Lung microvascular endothelial cell (primary cell): ENCODE data around the gene SDSL. TPM values are rescaled to one million over a fixed set of nuclear protein-coding genes. Genes with fewer than 3 reads are reported as not detected.

Source experiments
- DNase-seq, 2 donors: peaks; one replicate each; pipeline versions ENCODE4 v3.0.0 to v3.0.0-alpha.2; 2010; ENCODE audit warnings: low read depth in 2 of 2
- total RNA-seq: library from RNA; depleted of rRNA; stranded (reverse); fragments of >200 nt; gene quantifications from 2 replicates; pipeline ENCODE4 v1.2.1, GENCODE V29; 2014

SDSL gene, protein sequence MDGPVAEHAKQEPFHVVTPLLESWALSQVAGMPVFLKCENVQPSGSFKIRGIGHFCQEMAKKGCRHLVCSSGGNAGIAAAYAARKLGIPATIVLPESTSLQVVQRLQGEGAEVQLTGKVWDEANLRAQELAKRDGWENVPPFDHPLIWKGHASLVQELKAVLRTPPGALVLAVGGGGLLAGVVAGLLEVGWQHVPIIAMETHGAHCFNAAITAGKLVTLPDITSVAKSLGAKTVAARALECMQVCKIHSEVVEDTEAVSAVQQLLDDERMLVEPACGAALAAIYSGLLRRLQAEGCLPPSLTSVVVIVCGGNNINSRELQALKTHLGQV
- 3.9 and 4.2 TPM in 2 replicates for total RNA-seq

DNA sequence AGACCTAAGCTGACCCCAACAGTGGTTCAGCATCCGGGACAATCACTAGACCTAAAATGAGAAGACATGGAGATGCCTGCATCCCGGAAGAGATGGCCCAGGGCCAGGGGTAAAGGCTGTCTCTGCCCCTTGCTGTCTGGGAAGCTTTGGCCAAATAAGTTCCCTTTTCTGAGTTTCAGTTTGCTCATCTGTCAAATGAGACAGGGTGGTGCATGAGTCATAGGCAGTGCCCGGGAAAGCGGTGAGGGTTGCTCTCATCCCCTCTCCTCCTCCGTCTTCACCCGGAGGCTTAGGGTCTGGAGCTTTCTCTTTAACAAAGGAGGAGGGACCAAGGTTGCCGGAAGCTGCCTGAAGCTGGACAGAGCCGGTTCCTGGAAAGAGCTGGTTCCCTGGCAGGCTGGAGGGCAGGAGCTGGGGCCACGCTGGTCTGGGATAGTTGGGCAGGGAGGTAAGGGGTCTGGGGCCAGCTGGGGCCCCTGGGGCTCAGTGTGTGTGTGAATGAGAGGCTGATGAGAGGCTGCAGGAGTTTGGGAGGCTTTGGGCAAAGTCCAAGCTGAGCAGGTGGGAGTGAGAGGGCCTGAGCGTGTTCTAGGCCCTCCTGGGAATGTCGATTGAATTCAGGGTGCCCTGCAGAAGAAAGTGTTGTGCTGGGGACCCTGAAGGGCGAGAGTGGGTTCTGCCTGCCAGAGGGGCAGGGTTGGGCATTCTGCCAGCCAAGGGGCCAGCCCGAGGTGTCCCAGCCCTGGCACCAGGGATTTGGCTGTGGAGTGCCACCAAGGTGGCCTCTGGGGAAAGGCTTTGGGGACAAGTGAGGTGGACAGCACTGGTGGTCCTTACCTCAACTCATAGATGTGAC is at the start of gene SDSL:
SDSL (plus strand) TSS at position 351 of the 856 bp plus-strand sequence. CDS start 5,603 bp downstream, outside the sequence.
- peak; percentile 46 to 81 for DNase-seq

DNA sequence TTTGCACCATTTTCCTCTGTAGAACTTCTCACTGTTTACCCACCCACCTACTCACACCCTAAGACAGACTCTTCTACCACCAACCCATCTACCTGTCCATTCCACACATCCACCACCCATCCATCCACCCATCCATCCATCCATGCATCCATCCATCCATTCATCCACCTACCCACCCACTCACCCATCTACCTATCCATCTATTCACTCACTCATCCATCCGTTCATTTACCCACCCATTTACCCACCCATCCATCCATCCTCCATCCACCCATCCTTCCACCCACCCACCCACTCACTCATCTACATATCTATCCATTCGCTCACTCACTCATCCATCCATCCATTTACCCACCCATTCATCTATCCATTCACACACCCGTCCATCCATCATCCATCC is 48.7 kb upstream of the SDSL start:
- no peak for DNase-seq

DNA sequence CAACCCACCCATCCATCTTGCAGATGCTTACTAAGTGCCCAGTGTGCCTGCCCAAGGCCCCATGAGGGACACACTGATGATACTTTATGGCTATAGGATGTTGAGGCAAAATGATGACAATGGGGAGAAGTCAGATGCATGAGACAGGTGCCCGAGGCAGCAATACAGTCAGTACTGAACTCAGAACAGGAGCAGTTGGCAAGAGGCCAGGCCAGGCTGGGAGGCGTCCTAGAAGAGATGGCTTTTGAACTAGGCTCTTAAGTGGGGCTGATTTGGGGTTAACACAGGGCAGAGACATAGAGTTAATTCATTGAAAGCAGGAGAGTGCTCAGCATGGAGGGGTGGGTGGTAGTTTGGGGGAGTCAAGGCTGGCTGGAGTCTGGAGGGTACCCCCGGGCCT is 48.2 kb upstream of the SDSL start:
- DNase-seq: no peak

DNA sequence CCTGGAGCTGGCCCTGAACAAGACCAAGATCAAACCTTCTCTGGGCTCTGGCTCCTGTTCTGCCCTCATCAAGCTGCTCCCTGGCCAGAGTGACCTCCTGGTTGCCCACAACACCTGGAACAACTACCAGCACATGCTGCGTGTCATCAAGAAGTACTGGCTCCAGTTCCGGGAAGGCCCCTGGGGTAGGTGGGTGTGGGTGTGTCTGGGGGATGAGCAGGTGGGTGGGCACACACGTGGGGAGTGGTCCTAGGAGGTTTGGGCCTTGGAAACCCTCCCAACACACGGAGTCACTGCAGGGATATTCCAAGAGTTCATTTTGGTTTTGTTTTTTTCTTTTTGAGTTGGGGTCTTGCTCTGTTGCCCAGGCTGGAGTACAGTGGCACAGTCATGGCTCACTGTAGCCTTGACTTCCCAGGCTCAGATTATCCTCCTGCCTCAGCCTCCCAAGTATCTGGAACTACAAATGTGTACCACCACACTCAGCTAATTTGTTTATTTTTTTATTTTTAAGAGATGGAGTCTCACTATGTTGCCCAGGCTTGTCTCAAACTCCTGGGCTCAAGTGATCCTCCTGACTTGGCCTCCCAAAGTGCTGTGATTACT is 47.3 kb upstream of the SDSL start:
- no peak for DNase-seq

DNA sequence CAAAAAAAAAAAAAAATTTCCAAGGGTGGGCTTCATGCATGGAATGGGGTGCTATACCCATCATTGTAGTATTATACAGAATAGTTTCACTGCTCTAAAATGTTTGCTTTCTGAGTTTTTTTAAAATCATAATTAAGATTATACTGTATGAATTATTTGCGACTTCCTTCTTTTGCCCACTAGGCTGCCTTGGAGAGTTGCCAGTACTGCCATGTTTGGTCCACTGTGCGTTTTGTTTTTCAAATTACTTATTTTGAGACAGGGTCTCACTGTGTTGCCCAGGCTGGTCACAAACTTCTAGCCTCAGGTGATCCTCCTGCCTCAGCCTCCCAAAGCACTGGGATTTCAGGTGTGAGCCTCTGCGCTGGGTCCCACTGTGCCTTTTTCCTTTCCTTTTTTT is 43.9 kb upstream of the SDSL start:
- no peak for DNase-seq

DNA sequence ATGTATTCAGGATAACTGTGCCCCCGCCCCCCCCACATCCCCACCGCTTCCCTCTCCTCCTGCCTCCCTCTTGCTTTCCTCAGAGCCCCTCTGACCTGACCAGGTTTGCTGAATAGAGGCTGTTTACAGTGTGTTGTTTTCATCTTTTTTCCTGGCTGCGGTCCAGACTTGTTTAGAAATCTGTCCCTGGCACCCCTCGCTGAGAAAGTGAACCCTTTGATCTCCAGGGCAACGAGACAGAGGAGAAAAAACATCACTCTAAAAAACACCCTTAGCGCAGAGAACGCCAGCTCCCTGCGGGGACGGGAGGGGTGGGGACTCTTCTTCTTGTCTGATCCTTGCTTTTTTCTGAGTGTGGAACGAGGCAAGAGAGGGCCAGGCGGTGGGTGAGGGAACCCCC is 41.0 kb upstream of the SDSL start:
- no peak for DNase-seq

DNA sequence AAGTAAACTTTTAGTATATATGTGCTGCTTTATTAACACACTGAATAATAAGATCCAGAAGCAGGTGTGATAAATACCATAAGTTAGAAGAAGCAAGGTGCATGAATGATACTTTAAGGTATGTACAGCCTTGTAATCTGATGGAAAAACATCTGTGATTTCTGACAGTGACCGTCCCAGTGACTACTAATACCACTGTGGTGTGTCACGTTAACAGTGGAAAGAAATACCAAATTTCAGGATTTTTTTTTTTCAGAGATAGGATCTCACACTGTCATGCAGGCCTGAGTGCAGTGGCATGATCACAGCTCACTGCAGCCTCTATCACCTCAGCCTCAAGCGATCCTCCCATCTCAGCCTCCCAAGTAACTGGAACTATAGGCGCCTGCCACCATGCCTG is 40.0 kb upstream of the SDSL start:
- DNase-seq: no peak

DNA sequence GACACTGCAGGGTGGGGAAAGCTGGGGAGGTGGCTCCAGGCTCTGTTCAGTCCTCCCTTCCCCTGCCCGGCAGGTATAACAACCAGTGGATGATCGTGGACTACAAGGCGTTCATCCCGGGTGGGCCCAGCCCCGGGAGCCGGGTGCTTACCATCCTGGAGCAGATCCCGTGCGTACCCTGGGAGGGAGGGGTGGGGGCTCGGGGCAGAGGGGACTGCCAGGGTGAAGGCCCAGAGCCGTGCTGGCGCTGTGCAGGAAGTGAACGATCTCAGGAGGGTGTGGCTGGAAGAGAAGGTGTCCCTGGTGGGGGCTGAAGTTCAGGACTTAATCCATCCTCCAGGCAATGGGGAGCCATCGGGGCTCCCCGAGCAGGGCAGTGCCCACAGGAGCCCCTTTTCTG is 37.4 kb upstream of the SDSL start:
- no peak for DNase-seq

DNA sequence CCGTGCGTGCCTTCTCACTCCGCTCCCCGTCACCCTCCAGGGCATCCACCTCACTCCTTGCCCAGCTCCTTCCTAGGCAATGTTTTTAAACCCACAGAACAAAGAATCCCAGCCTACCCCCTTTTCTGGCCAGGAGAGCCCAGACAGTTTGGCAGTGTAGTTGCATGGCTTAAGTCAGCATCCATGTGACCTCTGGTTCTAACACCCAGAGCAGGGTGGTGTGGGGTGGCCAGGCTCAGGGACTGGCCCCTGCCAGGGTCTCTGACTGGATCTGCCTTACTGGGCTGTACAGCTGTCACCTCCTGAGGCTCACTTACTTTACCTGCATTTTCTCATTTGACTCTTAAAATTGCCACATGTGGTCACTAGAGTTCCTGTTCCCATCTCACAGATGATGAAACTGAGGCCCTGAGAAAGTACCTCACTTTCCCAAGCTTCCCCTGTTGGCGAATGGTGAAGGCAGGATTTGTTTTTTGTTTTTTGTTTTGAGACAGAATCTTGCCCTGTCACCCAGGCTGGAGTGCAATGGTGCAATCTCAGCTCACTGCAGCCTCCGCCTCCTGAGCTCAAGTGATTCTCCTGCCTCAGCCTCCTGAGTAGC is 36.8 kb upstream of the SDSL start:
- no peak for DNase-seq

DNA sequence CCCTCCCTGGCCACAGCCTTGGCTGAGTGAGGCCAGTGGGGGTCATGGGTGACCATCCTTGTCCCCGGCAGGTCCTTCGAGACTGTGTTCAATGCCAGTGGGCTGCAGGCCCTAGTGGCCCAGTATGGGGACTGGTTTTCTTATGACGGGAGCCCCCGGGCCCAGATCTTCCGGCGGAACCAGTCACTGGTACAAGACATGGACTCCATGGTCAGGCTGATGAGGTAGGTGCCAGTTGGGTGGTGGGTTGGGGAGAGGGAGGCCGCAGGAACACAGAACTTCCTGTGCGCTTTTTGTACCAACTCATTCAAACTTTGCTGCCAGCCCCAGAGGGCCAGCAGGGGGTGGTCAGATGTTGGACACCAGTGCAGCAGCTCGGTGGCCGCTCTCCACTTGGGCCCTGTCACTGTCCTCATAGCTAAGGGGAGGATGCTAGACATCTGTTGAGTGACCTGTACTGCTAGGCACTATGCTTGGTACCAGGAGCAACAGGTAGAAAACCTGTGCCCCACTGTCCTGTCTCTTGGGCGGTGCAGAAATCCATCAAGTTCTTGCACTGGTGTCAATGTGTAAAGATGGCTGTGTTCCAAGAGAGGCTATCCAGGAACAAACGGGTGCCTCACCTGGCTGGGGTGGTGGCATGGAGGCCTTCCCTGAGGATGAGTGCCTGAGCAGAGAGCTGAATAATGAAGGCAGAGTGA is 35.2 kb upstream of the SDSL start:
- DNase-seq: no peak

DNA sequence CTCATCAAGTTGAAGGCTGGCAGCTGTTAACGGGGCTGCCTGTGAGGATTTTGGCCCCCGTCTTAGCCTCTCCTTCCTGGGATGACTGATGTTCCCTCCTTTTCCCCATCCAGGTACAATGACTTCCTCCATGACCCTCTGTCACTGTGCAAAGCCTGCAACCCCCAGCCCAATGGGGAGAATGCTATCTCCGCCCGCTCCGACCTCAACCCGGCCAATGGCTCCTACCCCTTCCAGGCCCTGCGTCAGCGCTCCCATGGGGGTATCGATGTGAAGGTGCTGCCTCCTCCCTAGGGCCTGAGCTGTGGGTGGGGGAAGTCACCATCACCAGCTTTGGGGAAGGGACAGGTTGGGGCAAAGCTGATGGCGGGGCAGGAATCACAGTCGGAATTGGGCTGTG is 34.5 kb upstream of the SDSL start:
- DNase-seq: no peak

DNA sequence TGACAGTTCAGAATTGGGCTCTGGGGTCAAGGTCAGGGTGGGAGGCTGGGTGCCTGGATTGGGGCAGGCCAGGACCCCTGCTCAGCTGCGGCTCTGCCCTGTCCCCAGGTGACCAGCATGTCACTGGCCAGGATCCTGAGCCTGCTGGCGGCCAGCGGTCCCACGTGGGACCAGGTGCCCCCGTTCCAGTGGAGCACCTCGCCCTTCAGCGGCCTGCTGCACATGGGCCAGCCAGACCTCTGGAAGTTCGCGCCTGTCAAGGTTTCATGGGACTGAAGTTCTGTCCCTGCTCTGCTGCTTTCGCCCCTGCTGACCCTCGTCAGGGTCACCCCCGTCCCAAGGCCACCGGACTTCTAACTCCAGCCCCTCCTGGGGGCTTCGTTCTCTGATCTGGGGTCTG is 33.8 kb upstream of the SDSL start:
- DNase-seq: no peak

DNA sequence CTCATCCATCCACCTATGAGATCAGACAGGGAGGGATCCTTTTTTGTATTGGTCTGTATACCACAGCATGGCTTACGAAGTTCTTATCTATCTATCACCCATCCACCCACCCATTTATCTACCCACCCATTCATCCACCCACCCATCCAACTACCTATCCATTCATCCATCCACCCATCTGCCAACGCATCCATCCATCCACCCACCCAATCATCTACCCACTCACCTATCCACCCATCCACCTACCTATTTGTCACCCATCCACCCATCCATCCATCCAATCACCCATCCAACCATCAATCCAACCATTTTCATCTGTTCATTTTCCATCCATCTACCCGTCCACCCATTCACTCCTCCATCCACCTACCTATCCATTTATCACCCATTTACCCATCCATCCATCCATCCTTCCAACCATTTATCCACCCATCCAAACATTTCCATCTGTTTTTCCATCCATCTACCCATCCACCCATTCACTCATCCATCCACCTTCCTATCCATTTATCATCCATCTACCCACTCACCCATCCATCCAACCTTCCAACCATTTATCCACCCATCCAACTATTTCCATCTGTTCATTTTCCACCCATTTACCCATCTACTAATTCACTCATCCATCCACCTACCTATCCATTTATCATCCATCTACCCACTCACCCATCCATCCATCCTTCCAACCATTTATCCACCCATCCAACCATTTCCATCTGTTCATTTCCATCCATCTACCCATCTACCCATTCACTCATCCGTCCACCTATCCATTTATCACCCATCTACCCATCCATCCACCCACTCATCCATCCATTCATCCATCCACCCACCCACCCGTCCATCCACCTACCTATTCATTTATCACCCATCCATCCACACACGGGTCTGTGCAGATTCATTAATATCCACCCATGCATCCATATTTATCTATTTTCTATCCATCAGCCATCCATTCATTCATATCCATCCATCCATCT is 31.8 kb upstream of the SDSL start:
- no peak for DNase-seq

DNA sequence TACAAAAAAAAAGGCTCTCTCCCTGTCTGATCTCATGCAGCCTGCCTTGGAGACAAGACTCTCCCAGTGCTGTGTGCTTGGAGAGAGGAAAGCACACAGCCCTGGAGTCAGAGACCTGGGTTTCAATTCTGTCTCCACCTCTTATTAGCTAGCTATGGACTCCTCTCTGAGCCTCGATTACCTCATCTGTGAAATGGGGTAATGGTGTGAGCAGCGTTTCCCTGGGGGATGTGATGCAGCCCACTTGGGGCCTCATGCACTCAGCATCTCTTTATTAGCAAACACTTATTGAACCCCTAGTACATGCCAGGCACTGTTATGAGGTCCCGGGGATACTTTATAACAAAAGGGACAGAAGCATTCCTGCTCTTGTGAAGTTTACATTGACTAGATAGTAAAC is 31.0 kb upstream of the SDSL start:
- DNase-seq: no peak

DNA sequence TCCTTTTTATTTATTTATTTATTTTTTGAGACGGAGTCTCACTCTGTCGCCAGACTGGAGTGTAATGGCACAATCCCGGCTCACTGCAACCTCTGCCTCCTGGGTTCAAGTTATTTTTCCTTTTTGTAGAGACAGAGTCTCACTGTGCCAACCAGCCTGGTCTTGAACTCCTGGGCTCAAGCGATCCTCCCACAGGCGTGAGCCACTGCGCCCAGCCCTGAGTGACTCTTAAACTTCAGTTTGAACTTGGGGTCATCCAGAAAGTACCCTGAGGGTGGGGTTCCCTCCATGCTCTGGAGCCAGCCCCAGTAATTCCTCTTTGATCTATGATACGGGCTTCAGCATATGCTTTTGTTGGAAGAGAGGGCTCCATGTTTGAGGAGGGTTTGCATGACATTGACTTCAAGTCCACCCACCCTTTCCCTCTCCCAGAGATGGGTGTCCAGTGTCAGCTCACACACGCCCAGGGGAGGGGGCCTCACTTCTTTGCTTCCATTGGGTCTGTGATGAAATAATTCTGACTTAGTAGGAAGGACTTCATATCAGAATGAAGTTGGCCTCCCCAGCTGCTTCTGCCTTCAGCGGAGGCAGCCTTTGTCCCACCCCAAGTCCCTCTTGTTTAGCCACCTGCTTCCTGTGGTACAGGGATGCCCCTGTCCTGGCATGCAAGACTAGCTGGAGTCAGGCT is 30.4 kb upstream of the SDSL start:
- no peak for DNase-seq

DNA sequence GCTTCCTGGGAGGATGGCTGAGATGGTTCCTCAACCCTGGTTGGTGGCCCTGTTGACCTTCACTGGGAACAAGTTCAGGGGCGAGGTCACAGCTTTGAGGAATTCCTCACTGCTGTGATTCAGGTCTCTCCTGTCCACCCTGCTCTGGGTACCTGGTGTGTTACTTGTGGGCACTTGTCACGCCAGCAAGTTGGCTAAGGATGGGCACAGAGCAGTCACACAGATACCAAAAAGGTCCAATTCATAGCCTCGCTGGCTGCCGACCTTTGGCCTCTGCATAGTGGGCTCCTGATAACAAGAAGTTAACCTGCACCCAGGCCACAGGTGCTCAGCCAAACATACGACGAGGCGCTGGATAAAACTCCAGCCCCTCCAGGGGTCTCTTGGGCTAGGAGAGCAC is 29.7 kb upstream of the SDSL start:
- DNase-seq: no peak

DNA sequence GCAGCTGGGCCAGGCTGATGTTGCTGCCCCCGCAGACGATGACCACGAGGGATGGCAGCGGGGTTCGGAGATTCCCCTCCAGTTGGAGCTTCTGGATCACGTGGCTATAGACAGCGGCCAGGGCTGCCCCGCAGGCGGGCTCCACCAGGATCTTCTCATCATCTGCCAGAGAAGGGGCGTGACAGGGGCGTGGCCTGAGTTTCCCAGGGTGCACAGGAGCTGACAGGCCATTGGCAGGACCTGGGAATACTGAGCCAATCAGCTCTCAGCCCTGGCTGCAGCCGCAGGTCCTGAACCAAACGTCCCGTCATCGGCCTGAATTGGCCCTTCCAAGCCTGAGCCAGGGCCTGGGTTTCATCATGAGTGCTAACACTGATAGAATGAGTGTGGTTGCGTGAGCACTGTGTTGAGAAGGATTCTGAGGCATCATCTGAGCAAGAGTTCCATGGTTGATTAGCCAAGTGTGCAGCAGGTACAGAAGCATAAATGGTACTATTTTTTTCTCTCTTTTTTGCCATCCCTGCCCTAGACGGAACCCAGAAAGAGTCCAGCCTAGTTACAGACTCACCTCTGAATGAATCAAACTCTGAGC is 29.1 kb upstream of the SDSL start:
- DNase-seq: no peak

DNA sequence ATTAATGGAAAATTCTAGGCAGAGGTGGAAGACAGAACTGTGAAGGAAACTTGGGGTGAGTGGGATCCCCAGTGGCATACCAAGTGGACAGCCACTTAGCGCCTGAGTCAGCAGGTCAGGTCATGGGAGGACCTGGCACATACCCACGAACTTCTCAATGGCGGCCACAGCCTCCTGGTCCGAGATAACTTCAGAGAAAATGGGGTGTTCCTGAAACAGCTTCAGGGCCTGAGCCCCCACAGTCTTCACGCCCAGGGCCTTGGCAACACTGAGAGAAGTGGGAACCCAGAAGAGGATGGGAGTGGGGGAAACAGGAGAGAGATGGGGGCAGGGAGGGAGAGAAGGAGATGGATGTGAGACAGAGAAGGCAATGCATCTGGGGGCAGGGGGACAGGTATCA is 28.4 kb upstream of the SDSL start:
- DNase-seq: no peak

DNA sequence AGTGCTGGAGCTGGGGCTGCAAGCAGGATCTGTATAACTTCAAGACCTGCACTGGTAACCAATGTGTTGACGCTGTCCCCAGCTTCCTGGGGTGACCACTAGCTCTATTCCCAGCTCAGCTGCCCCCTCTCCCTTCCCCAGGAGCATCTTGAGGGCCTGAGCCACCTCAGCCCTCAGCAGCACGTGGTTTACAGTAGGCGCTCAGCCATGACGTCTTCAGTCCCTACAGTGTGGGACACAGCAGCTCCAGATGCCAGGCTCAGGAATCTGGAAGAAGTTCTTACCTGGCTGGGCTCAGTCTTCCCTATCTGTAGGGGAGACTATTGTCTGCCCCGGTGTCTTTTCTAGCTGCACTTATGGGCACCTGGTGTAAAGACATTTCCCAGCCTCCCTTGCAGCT is 27.1 kb upstream of the SDSL start:
- DNase-seq: no peak
